Hepatocyte (in vitro differentiated cells): Measurements from ENCODE around the gene EIF3I. TPM values are rescaled to one million over a fixed set of nuclear protein-coding genes. Genes with fewer than 3 reads are reported as not detected.

Experiments used
- DNase-seq: peaks from one replicate; pipeline ENCODE4 v3.0.0-alpha.2; 2016; ENCODE audit warnings: low spot score
- H2AFZ ChIP-seq: fragments of 200-600 bp; sonication (generic); 2 replicates; pipeline ENCODE4 v1.6.0; 2016; ENCODE audit warnings: antibody characterized with exemption, mild to moderate bottlenecking
- H3K27ac ChIP-seq: fragments of 200-600 bp; sonication (generic); 2 replicates; pipeline ENCODE4 v1.5.1; 2016; ENCODE audit warnings: mild to moderate bottlenecking
- H3K27me3 ChIP-seq: fragments of 200-600 bp; sonication (generic); 2 replicates; pipeline ENCODE4 v1.6.1; 2016
- H3K36me3 ChIP-seq: fragments of 200-600 bp; sonication (generic); replicated peaks from 2 replicates; pipeline ENCODE4 v1.5.1; 2016; ENCODE audit warnings: low read depth; ENCODE audit not compliant: insufficient read depth
- H3K4me1 ChIP-seq: fragments of 200-600 bp; sonication (generic); 2 replicates; pipeline ENCODE4 v1.5.1; 2016; ENCODE audit warnings: mild to moderate bottlenecking, moderate library complexity; ENCODE audit not compliant: insufficient read depth
- H3K4me2 ChIP-seq: fragments of 200-600 bp; sonication (generic); 2 replicates; pipeline ENCODE4 v1.6.0; 2016
- H3K4me3 ChIP-seq: fragments of 200-600 bp; sonication (generic); 2 replicates; pipeline ENCODE4 v1.5.1; 2016; ENCODE audit warnings: mild to moderate bottlenecking
- H3K79me2 ChIP-seq: fragments of 200-600 bp; sonication (generic); 2 replicates; pipeline ENCODE4 v1.6.0; 2017; ENCODE audit warnings: mild to moderate bottlenecking
- H3K9me2 ChIP-seq: fragments of 200-600 bp; sonication (generic); replicated peaks from 2 replicates; pipeline ENCODE4 v1.6.0; 2017; ENCODE audit warnings: mild to moderate bottlenecking; ENCODE audit not compliant: insufficient read depth
- H3K9me3 ChIP-seq: fragments of 200-600 bp; sonication (generic); 2 replicates; pipeline ENCODE4 v1.5.1; 2016; ENCODE audit warnings: low read depth, mild to moderate bottlenecking
- H4K20me1 ChIP-seq: fragments of 200-600 bp; sonication (generic); 2 replicates; pipeline ENCODE4 v1.6.0; 2016; ENCODE audit warnings: mild to moderate bottlenecking; ENCODE audit not compliant: insufficient read depth, poor library complexity, severe bottlenecking
- CTCF ChIP-seq: fragments of 200-600 bp; sonication (generic); IDR thresholded peaks from 2 replicates; pipeline ENCODE4 v1.5.1; 2016; ENCODE audit warnings: antibody characterized with exemption, mild to moderate bottlenecking; ENCODE audit not compliant: poor library complexity
- EZH2 ChIP-seq: fragments of 200-600 bp; sonication (generic); IDR thresholded peaks from 2 replicates; pipeline ENCODE4 v1.6.1; 2016; ENCODE audit warnings: antibody characterized with exemption, mild to moderate bottlenecking, borderline replicate concordance
- EZH2phosphoT487 ChIP-seq: fragments of 200-600 bp; sonication (generic); IDR thresholded peaks from one replicate; pipeline ENCODE4 v1.6.1; 2018; ENCODE audit warnings: antibody characterized with exemption, mild to moderate bottlenecking, low read depth, moderate library complexity; ENCODE audit not compliant: unreplicated experiment, severe bottlenecking
- WGBS: methylation state at CpG from one replicate; pipeline ENCODE4 v1.1.6; 2016; ENCODE audit warnings: low lambda C conversion rate; ENCODE audit errors: missing lambda C conversion rate; 5-methylcytosine and 5-hydroxymethylcytosine counted together
- polyA plus RNA-seq: library from polyadenylated mRNA; unstranded; fragments of >200 nt; fragmentation: Nextera tagmentation; extraction: Ambion mirVana; gene quantifications from 2 replicates; pipeline ENCODE4 v1.2.1, GENCODE V29; 2016
- total RNA-seq: library from RNA; depleted of rRNA; stranded (reverse); fragments of >200 nt; gene quantifications from 2 replicates; pipeline ENCODE4 v1.2.3, GENCODE V29; 2014

EIF3I gene
- total and polyA plus RNA-seq, 2 experiments from 2014 or later, result 177 to 227 TPM

- DNase-seq, result peak; percentile 73
- Histone ChIP-seq H3K9me3 (no peaks in the 10 kb centered on the region), H3K4me3 (peak within 1 kb of the TSS; percentile 31), H2AFZ (peak within 1 kb of the TSS; percentile 84), H3K36me3 (no peaks in the 10 kb centered on the region), H3K79me2 (no peaks in the 10 kb centered on the region), H3K27me3 (no peaks in the 10 kb centered on the region), H4K20me1 (no peaks in the 10 kb centered on the region), H3K4me1 (no peaks in the 10 kb centered on the region), H3K4me2 (peak within 1 kb of the TSS; percentile 97), H3K27ac (peak within 1 kb of the TSS; percentile 82), H3K9me2 (no peaks in the 10 kb centered on the region)
- TF ChIP-seq CTCF, result no peak
- TF ChIP-seq EZH2phosphoT487, result no peak
- under 1% methylated on average over 34 of the region's 34 CpGs for WGBS
Observed at GRCh38 chr1:32200226-32201010, 21.8 kb upstream of the EIF3I start, which contains the start of gene CCDC28B. Gene CCDC28B (plus strand): TSS chr1:32200595. CDS start chr1:32201936, 1,341 bp downstream.

- H2AFZ ChIP-seq, result peak overlapping the region; percentile 84
- peak; percentile 78 for DNase-seq
Observed at GRCh38 chr1:32201011-32201855, 21.0 kb upstream of the EIF3I start.

GRCh38 chr1:32204943-32205361, 17.3 kb upstream of the EIF3I start:
- 28% methylated on average over 25 of the region's 26 CpGs for WGBS
- H2AFZ ChIP-seq, result peak overlapping the region; percentile 58
- no peak overlapping the region for H3K27ac ChIP-seq
- no peaks in the 10 kb centered on the region for H4K20me1 ChIP-seq
- peak overlapping the region; percentile 88 for H3K4me2 ChIP-seq
- peak overlapping the region; percentile 36 for H3K4me3 ChIP-seq
- H3K36me3 ChIP-seq, result no peaks in the 10 kb centered on the region
- no peaks in the 10 kb centered on the region for H3K9me2 ChIP-seq
- no peak for DNase-seq
- no peak for TF ChIP-seq EZH2phosphoT487
- no peak for TF ChIP-seq EZH2
- no peak for TF ChIP-seq CTCF
- no peaks in the 10 kb centered on the region for H3K79me2 ChIP-seq
- no peaks in the 10 kb centered on the region for H3K4me1 ChIP-seq
- H3K9me3 ChIP-seq, result no peaks in the 10 kb centered on the region
- H3K27me3 ChIP-seq, result no peaks in the 10 kb centered on the region

More at GRCh38 chr1:32201011-32201855, 21.0 kb upstream of the EIF3I start:
- Histone ChIP-seq H3K4me3 (peak overlapping the region; percentile 31), H3K79me2 (no peaks in the 10 kb centered on the region), H3K9me2 (no peaks in the 10 kb centered on the region), H3K36me3 (no peaks in the 10 kb centered on the region), H3K27me3 (no peaks in the 10 kb centered on the region), H4K20me1 (no peaks in the 10 kb centered on the region), H3K27ac (peak overlapping the region; percentile 82), H3K4me2 (peak overlapping the region; percentile 97), H3K4me1 (no peaks in the 10 kb centered on the region), H3K9me3 (no peaks in the 10 kb centered on the region)
- 12% methylated on average over 25 of the region's 26 CpGs for WGBS
- TF ChIP-seq EZH2 (no peak), CTCF (peak; percentile 15), EZH2phosphoT487 (no peak)
